ENCODE data around the gene B9D1.
A peak's percentile ranks its signal among the peaks of the same experiment; 100 is the strongest.

Gene B9D1

DNA sequence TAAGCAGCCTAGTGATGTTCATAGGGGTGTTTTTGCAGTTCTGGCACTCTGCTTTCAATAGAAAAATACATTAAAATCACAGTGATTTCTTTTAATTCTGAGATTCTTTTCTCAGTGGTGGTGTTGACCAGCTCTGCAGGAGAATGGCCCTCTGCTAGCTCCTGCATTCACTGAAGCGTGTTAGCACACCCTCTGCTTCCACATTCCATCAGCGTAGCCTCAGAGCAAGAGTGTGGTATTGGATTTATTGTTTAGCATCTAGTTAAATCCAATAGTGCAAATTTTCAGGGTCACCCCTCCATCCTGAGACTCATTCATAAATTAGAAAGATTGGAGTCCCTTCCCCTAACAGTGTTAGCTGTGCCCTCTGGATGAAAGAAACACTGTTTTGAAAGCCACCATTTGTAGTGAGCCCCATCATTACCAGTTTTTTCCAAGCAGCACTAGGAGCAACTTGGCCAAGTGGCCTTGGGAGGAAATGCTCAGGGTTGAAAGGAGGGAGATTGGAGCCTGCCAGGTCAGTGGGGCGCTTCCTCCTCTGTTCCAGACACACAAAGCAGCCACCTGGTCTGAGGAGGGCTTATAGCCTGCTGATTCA lies 45.7 kb downstream of the B9D1 start:
- DNase-seq: no peak

- no peak for DNase-seq
Measured at GRCh38 chr17:19315104-19315503, 47.4 kb downstream of the B9D1 start.

- DNase-seq: peak; percentile 72
Measured at GRCh38 chr17:19313746-19314651, 48.5 kb downstream of the B9D1 start.

GRCh38 chr17:19313066-19313745 lies 49.3 kb downstream of the B9D1 start:
- DNase-seq: no peak

GRCh38 chr17:19312406-19312805 lies 50.1 kb downstream of the B9D1 start:
- DNase-seq: no peak

- DNase-seq: peak; percentile 84
Measured at GRCh38 chr17:19311421-19312215, 50.9 kb downstream of the B9D1 start.

DNA sequence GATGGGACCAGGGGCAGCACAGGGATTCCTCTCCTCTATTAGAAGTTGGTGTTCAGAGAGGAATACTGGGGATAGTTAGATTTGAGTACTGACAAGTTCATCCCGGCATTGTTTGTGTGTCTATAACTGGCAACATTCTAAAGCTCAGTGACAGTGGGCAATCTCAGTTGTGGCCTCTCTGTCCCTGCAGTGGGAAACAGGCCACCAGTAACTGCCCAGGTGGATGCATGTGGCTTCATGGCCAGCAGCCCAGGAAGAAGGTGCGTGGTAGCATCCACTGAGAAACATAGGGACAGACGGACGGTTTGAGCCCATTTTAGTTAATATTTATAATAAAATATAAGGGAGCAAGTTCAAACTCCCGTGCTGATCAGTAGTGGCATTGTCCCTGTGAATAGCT lies 51.5 kb downstream of the B9D1 start:
- DNase-seq: no peak

GRCh38 chr17:19310151-19310550 lies 52.4 kb downstream of the B9D1 start:
- DNase-seq: no peak

DNA sequence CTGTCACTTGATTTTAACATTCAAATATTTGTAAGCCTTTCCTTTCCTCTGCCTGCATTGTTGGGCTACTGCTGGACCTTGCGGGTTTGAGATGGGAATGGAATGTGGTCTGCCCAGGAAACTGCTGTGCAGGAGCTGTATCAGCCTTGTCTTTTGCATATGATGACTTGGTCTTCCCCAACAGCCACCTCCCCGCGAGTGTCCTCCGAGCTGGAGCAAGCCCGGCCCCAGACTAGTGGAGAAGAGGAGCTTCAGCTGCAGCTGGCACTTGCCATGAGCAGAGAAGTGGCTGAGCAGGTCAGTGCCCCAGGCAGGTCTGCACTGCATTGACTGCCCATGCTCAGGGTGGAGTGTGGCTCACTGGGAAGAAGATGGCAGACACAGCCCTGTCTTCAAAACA lies 52.8 kb downstream of the B9D1 start:
- DNase-seq: no peak

DNA sequence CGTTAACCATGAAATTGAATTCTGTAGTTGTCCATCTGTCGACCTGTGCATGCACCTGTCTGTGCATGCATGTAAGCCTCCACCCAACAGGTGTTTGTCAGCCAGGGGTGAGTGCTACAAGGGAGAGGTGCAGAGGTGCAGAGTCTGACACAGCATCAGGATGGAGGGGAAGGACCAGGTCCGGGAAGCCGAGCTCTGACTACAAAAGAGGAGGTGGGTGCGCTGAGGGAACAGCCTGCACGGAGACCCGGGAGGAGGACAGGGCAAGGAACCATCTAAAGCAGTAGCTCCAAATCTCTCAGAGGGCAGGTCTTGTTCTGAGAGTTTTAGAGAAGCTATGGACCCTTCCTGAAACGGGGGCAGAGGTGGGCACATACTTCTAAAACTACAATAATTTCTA lies 54.1 kb downstream of the B9D1 start:
- no peak for DNase-seq

- DNase-seq: no peak
Measured at GRCh38 chr17:19307521-19307920, 55.0 kb downstream of the B9D1 start.

GRCh38 chr17:19306160-19307111 lies 56.1 kb downstream of the B9D1 start:
- peak; percentile 91 for DNase-seq

DNA sequence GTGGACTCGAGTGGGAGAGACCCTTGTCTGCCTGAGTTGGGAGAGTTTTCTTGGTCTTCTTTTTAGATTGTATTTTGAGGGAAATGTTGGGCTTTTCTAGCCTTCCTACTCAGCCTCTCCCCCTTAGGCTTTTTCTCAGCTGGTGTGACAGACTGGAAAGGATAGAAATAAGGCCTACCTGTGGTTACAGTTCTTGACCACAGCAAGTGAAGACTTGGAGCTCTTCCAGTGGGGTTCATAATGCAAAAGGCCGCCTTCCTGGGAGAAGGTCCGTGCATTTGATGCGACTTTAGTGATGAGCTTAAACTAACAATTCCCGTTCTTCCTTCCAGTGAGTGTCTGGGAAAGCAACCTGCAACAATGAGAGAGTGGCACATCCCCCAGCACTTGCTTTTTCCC lies 56.8 kb downstream of the B9D1 start:
- no peak for DNase-seq

DNA sequence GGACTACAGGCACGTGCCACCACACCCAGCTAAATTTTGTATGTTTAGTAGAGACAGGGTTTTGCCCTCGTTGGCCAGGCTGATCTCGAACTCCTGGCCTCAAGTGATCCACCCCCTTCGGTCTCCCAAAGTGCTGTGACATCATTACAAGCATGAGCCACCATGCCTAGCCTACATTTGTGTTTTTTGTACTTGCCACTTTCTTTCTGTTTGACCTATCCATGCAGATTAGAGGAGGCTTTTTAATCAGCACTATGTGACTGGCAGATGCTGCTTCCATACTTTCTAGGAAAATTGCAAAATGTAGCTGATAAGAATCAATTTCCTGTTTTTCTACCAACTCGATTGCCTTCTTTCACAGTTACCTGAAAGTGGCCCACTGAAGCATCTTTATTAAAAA lies 57.3 kb downstream of the B9D1 start:
- DNase-seq: no peak

GRCh38 chr17:19304751-19305150 lies 57.8 kb downstream of the B9D1 start:
- no peak for DNase-seq

DNA sequence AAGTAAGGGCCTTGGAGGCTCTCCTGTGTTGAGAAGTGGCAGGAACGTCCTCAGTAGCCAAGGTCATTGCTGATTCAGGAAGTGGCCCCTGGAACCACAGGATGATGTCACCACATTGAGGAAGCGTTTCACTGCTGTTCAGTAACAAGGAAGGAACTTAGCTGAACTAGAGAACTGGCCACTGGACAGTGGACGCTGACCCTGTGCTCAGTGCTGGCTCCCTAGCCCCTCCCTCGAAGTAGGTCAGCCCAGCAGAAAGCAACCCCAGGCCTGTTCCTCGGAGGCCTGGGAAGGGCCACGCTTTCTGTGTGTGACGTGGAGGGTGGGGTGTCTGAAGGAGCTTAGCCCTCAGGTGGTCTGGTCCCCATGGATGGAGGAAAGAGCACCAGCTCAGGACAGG lies 58.3 kb downstream of the B9D1 start:
- peak; percentile 94 for DNase-seq

GRCh38 chr17:19303367-19303776 lies 59.2 kb downstream of the B9D1 start:
- DNase-seq: no peak

- peak; percentile 67 for DNase-seq
Measured at GRCh38 chr17:19302791-19303331, 59.7 kb downstream of the B9D1 start.

GRCh38 chr17:19301973-19302372 lies 60.5 kb downstream of the B9D1 start:
- no peak for DNase-seq

DNA sequence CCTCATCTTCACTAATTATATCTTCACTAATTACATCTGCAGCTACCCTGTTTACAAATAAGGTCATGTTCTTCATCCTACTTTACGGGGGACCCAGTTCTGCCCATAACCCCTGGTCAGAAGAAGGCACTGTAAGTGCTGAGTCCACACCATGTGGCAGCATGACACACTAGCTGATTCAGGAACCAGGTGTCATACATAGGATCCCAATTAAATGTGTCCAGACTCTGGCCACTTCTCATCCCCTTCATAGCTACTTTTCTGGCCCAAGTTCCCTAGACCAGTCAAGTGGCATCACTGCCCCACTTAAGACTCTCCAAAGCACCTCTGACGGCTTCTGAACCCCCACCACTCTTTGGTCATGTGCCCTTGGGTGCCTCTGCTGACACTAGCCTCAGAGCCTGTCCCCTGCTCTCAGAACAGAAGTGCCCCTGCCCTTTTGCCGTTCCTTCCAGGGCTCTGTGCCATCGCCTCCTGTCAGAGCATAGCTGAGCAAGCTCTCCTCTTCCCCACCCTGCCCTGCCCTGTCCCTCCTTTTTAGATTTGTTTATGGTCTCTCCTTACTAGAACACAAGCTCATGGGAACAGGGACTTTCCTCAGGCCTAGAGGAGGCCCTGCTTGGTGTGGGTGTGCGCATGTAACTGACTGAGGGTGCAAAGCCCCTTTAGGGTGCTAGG lies 61.1 kb downstream of the B9D1 start:
- no peak for DNase-seq

DNA sequence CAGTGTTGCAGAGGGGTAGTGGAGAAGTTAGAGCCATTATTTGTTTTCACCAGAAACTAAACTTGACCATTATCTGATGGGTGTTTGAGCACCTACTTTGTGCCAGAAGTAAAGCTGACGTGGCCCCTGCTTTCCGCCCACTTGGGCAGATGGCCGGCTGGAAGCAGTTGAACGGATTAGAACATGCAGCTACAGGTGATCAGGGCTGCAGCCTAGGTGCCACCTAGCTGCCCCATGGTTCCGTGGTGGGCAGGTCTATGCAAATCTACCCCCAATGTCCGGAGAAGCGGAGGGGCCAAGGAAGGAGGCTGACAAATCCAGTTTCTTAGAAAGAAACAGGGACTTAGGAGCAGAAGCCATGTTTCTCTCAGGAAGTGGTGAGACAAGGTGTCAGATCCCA lies 62.7 kb downstream of the B9D1 start:
- DNase-seq: no peak
